ENCODE measurements around the gene CTH.
"Not testable (repeated sequence)": the region's sequence is repeated elsewhere in the genome, so short reads cannot be mapped to it uniquely, and the experiment has no call there.

The CTH gene

GRCh38 chr1:70410604-70411359, at the start of gene CTH:
CTH (plus strand) TSS chr1:70411268; CDS start chr1:70411416, 148 bp downstream.
- DNase-seq: peak; percentile 98

- DNase-seq: no peak
These were observed 49.2 kb upstream of the CTH start for GRCh38 chr1:70361727-70362398.

- no peak for DNase-seq
These were observed 46.6 kb upstream of the CTH start for GRCh38 chr1:70364439-70364838.

- not testable (repeated sequence) for DNase-seq
These were observed 44.6 kb upstream of the CTH start for GRCh38 chr1:70366425-70366952.

GRCh38 chr1:70366997-70367396, 44.1 kb upstream of the CTH start:
- DNase-seq: not testable (repeated sequence)

GRCh38 chr1:70367397-70367796, 43.7 kb upstream of the CTH start:
- DNase-seq: not testable (repeated sequence)

GRCh38 chr1:70371586-70371985, 39.5 kb upstream of the CTH start:
- DNase-seq: not testable (repeated sequence)

- no peak for DNase-seq
These were observed 38.6 kb upstream of the CTH start for GRCh38 chr1:70372426-70372825.

GRCh38 chr1:70373580-70373979, 37.5 kb upstream of the CTH start:
- DNase-seq: not testable (repeated sequence)

GRCh38 chr1:70376196-70376595, 34.9 kb upstream of the CTH start:
- DNase-seq: no peak

GRCh38 chr1:70382682-70383081, 28.4 kb upstream of the CTH start:
- no peak for DNase-seq

GRCh38 chr1:70383483-70383882, 27.6 kb upstream of the CTH start:
- DNase-seq: no peak

GRCh38 chr1:70384542-70384941, 26.5 kb upstream of the CTH start:
- no peak for DNase-seq

GRCh38 chr1:70385477-70385876, 25.6 kb upstream of the CTH start:
- no peak for DNase-seq

- no peak for DNase-seq
These were observed 24.9 kb upstream of the CTH start for GRCh38 chr1:70386121-70386520.

- no peak for DNase-seq
These were observed 23.6 kb upstream of the CTH start for GRCh38 chr1:70387507-70387906.

- DNase-seq: no peak
These were observed 18.4 kb upstream of the CTH start for GRCh38 chr1:70392626-70393025.

GRCh38 chr1:70396607-70397006, 14.5 kb upstream of the CTH start:
- no peak for DNase-seq

GRCh38 chr1:70397013-70397412, 14.1 kb upstream of the CTH start:
- DNase-seq: no peak

GRCh38 chr1:70400335-70400734, 10.7 kb upstream of the CTH start:
- no peak for DNase-seq

GRCh38 chr1:70401974-70402373, 9.1 kb upstream of the CTH start:
- DNase-seq: no peak

- DNase-seq: no peak
These were observed 7.3 kb upstream of the CTH start for GRCh38 chr1:70403759-70404158.

GRCh38 chr1:70405780-70406416, 5.2 kb upstream of the CTH start:
- DNase-seq: no peak

- no peak for DNase-seq
These were observed 1.9 kb upstream of the CTH start for GRCh38 chr1:70409136-70409535.

Measured in hematopoietic multipotent progenitor cell treated with erythropoietin and hydrocortisone succinate and interleukin-3 and kit ligand, for 6 days (in vitro differentiated cells).